ENCODE data around the gene TESK1. TPM values are rescaled to one million over a fixed set of nuclear protein-coding genes. Genes with fewer than 3 reads are reported as not detected.

TESK1 gene
- total and polyA plus RNA-seq, 2 of the 8 experiments (the other 6 are each of a cell fraction or from before 2014, with no cell fraction given): 13.5 to 13.9 TPM

DNA sequence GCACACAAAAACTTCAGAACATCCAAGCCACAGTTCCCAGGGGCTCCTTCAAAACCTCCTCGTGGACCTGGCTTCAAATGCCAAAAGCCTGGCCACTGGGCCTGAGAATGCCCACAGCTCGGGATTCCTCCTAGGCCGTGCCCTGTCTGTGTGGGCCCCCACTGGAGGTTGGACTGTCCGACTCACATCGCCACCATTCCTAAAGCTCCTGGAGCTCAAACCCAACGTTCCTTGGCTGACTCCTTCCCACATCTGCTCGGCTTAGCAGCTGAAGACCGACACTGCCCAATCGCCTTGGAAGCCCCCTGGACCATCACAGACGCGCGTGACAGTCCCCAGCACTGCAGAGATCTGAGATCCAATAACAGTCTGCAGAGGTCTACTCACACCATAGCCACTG, 38.0 kb downstream of the TESK1 start:
- TF ChIP-seq CTCF (IDR thresholded peaks at IDR 0.05; ENCODE audit: control extremely low read depth in 1 of 3, insufficient read depth in 1 of 3, low read depth in 1 of 3, low read length in 3 of 3) (no peak), NANOG (IDR thresholded peaks at IDR 0.05; ENCODE audit: insufficient read depth, low read depth, low read length, poor library complexity, severe bottlenecking) (no peak), ASH2L (IDR thresholded peaks at IDR 0.05; ENCODE audit: low read length) (no peak), KDM4A (IDR thresholded peaks at IDR 0.05; ENCODE audit: low read depth, low read length, severe bottlenecking) (no peak), YY1 (IDR thresholded peaks at IDR 0.05; ENCODE audit: low read depth, low read length) (no peak), JUND (IDR thresholded peaks at IDR 0.05; ENCODE audit: low read length) (no peak), EGR1 (IDR thresholded peaks at IDR 0.05; ENCODE audit: borderline replicate concordance, low read depth, low read length) (no peak), SP1 (IDR thresholded peaks at IDR 0.05; ENCODE audit: low read depth, low read length) (no peak), SP4 (IDR thresholded peaks at IDR 0.05; ENCODE audit: low read length) (no peak), TAF1 (IDR thresholded peaks at IDR 0.05; ENCODE audit: low read depth, low read length) (no peak), PHF8 (conservative IDR thresholded peaks at IDR 0.05; ENCODE audit: low read depth, low read length) (no peak), TEAD4 (IDR thresholded peaks at IDR 0.05; ENCODE audit: low read depth, low read length) (no peak)
- H2AFZ ChIP-seq (ENCODE audit: low read length): no peak overlapping the region
- peaks cover 8% of the 10 kb centered on the region; the same call in 1 of the 2 replicates for H3K23me2 ChIP-seq (ENCODE audit: low read depth, low read length)
- H4K8ac ChIP-seq (ENCODE audit: extremely low read depth, insufficient read depth, low read length): no peak overlapping the region
- H3K79me2 ChIP-seq (ENCODE audit: control insufficient read depth in 1 of 2, insufficient read depth in 2 of 2, low read length in 2 of 2): no peaks in the 10 kb centered on the region
- ChIA-PET POLR2A (ENCODE audit: partially characterized antibody) (interaction anchor here (1.7 kb wide), 1 partner anchor 14 kb away, joined by 3 read pairs; no protein-coding TSS in a partner anchor), CTCF (ENCODE audit: partially characterized antibody) (interaction anchor here (0.8 to 2.1 kb wide), 6 partner anchors 15 to 165 kb away, joined by 3 to 6 read pairs (median 4); no protein-coding TSS in a partner anchor)
- no peak overlapping the region for H2BK5ac ChIP-seq (ENCODE audit: low read depth, low read length)
- no peaks in the 10 kb centered on the region for H3K4me1 ChIP-seq (replicated peaks in 1 of 4; ENCODE audit: control insufficient read depth in 3 of 4, insufficient read depth in 4 of 4, low read length in 3 of 4)
- H3K79me1 ChIP-seq (ENCODE audit: low read depth, low read length): no peaks in the 10 kb centered on the region
- no peak overlapping the region for H3K4me2 ChIP-seq (ENCODE audit: insufficient read depth in 1 of 2, low read depth in 2 of 2, low read length in 2 of 2)
- no peak overlapping the region for H3K14ac ChIP-seq (ENCODE audit: insufficient read length)
- H3K27ac ChIP-seq (ENCODE audit: low read depth, low read length): no peak overlapping the region
- peaks cover 0 to 2% of the 10 kb centered on the region in 2 experiments; a peak in 1 of 4 replicates for H3K9me3 ChIP-seq (ENCODE audit: insufficient read depth in 2 of 2, low read depth in 1 of 2, low read length in 1 of 2)
- no peak overlapping the region for H4K91ac ChIP-seq (replicated peaks; ENCODE audit: insufficient read length, low read length)
- no peak overlapping the region for H2BK120ac ChIP-seq (replicated peaks; ENCODE audit: low read depth, low read length)
- H2AK5ac ChIP-seq (ENCODE audit: low read depth, low read length): no peak overlapping the region
- no peak overlapping the region for H3K9ac ChIP-seq (replicated peaks in 1 of 4; ENCODE audit: extremely low read depth in 1 of 4, low read depth in 3 of 4, low read length in 3 of 4)
- H2BK20ac ChIP-seq (ENCODE audit: low read length): no peak overlapping the region
- no peak overlapping the region for H3K4me3 ChIP-seq (ENCODE audit: extremely low read depth in 1 of 4, insufficient read depth in 2 of 4, low read depth in 3 of 4, low read length in 4 of 4)
- WGBS, 2 experiments (ENCODE audit: extremely low coverage in 1 of 2, insufficient coverage in 1 of 2, insufficient read length in 1 of 2, insufficient replicate concordance in 2 of 2, low coverage in 1 of 2, low lambda C conversion rate in 2 of 2, missing lambda C conversion rate in 1 of 2): 96% methylated on average over 12 of the region's 12 CpGs; no CpG with 5 or more reads in 1 of the 2 experiments
- H3K23ac ChIP-seq (ENCODE audit: insufficient read length): no peak overlapping the region
- H4K20me1 ChIP-seq (replicated peaks in 1 of 2; ENCODE audit: control insufficient read depth in 1 of 2, insufficient read depth in 2 of 2, low read length in 2 of 2): no peaks in the 10 kb centered on the region
- H3K18ac ChIP-seq (ENCODE audit: extremely low read depth, low read length): no peak overlapping the region
- H4K5ac ChIP-seq (ENCODE audit: insufficient read length, low read depth, low read length): no peak overlapping the region
- no peak overlapping the region for H2BK12ac ChIP-seq (ENCODE audit: low read depth, low read length)
- no peaks in the 10 kb centered on the region for H3K27me3 ChIP-seq (replicated peaks in 1 of 4; ENCODE audit: control insufficient read depth in 3 of 4, extremely low read depth in 1 of 4, insufficient read depth in 3 of 4, low read length in 3 of 4)
- no peak overlapping the region for H3K56ac ChIP-seq (replicated peaks; ENCODE audit: insufficient read length, low read depth, low read length)
- H3K4ac ChIP-seq (replicated peaks; ENCODE audit: insufficient read length, low read depth, low read length): no peak overlapping the region
- no peak overlapping the region for H2BK15ac ChIP-seq (ENCODE audit: low read length)
- FAIRE-seq (no peak), DNase-seq (ENCODE audit: low read depth in 1 of 2, low spot score in 2 of 2) (no peak)
- no peaks in the 10 kb centered on the region; a peak in 2 of 8 replicates for H3K36me3 ChIP-seq (ENCODE audit: control insufficient read depth in 2 of 4, insufficient read depth in 4 of 4, low read length in 3 of 4)
